ENCODE data around the gene CCNG1.

GRCh38 chr5:163401271-163401670 lies 36.1 kb upstream of the CCNG1 start:
- TF ChIP-seq CTCF (IDR thresholded peaks at IDR 0.05; ENCODE audit: insufficient read depth, low read depth, low read length) (no peak), EZH2 (IDR thresholded peaks at IDR 0.05; ENCODE audit: insufficient read depth, low read length) (no peak)

Data from astrocyte (in vitro differentiated cells and primary cell).